ENCODE data around the gene TIMM23.

The TIMM23 gene

GRCh38 chr10:46052057-46052790, 79.9 kb downstream of the TIMM23 start:
- Histone ChIP-seq H3K4me3 (ENCODE audit: insufficient read depth, low read depth, low read length) (no peak overlapping the region), H3K9me3 (ENCODE audit: control insufficient read depth, low read length) (no peaks in the 10 kb centered on the region), H3K27me3 (ENCODE audit: control insufficient read depth, insufficient read depth, low read length, poor library complexity, severe bottlenecking) (peaks cover 30% of the 10 kb centered on the region), H3K36me3 (ENCODE audit: control insufficient read depth, insufficient read depth, low read length) (no peaks in the 10 kb centered on the region), H3K27ac (ENCODE audit: insufficient read depth, low read depth, low read length, poor library complexity, severe bottlenecking) (no peak overlapping the region), H3K4me1 (ENCODE audit: control insufficient read depth, insufficient read depth, low read length) (peaks cover 5% of the 10 kb centered on the region)
- WGBS, 2 experiments = 58 to 68% methylated on average over 6 of the region's 7 CpGs

- WGBS, 2 experiments = 91 to 93% methylated on average over 5 to 6 of the region's 6 CpGs
- peaks cover 30% of the 10 kb centered on the region for H3K27me3 ChIP-seq (ENCODE audit: control insufficient read depth, insufficient read depth, low read length, poor library complexity, severe bottlenecking)
- peaks cover 5% of the 10 kb centered on the region for H3K4me1 ChIP-seq (ENCODE audit: control insufficient read depth, insufficient read depth, low read length)
- H3K36me3 ChIP-seq (ENCODE audit: control insufficient read depth, insufficient read depth, low read length) = no peaks in the 10 kb centered on the region
- H3K9me3 ChIP-seq (ENCODE audit: control insufficient read depth, low read length) = no peaks in the 10 kb centered on the region
- H3K27ac ChIP-seq (ENCODE audit: insufficient read depth, low read depth, low read length, poor library complexity, severe bottlenecking) = no peak overlapping the region
- H3K4me3 ChIP-seq (ENCODE audit: insufficient read depth, low read depth, low read length) = no peak overlapping the region
These were observed 80.6 kb downstream of the TIMM23 start for GRCh38 chr10:46052791-46053375.
